ENCODE data around the gene ZNF638.
"Not testable (repeated sequence)": the region's sequence is repeated elsewhere in the genome, so short reads cannot be mapped to it uniquely, and the experiment has no call there.

The ZNF638 gene
- 381 to 418 reads per million in 2 donors for total RNA-seq

- peak; percentile 84 for DNase-seq
Observed at GRCh38 chr2:71331581-71332434, at the start of gene ZNF638. Gene ZNF638 (plus strand): TSS chr2:71331782. CDS start chr2:71348955, 17,173 bp downstream.

GRCh38 chr2:71281950-71282349 lies 49.6 kb upstream of the ZNF638 start:
- no peak for DNase-seq

GRCh38 chr2:71282493-71282892 lies 49.1 kb upstream of the ZNF638 start:
- no peak for DNase-seq

DNA sequence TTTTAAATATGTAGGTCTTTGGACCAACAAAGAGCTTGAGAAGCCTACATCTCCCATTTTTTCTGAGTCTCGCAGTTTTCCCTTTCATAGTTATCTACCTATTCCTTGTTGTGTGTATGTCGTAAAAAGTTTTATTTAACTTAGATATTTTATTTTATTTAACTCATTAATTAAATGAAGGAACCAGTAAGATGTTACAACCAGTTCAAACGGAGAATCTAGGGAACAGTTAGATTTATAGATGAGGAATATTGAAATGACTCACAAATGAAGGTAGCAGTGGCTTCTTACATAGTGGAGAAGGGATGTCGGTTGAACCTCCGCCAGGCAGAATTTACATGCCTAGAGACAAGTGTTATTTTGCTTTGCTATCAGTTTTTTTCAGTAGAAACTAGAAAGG lies 48.5 kb upstream of the ZNF638 start:
- no peak for DNase-seq

DNA sequence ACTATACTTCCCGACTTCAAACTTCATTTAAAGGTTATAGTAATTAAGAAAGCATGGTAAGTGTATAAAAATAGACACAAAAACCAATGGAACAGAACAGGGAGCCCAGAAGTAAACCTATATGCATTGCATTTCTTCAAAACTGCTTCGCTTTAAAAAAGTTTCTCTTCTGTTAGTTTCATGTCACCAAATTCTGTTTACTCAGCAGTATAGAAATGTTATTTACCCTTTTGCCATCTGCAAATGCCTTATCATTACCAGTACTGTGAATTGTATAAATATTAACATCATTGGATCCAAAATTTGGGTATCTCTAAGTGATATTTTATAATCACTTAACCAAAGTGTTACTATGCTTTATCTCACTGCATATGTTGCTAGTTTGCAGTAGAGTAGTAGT lies 45.9 kb upstream of the ZNF638 start:
- no peak for DNase-seq

- DNase-seq, result no peak
Observed at GRCh38 chr2:71291398-71291797, 40.2 kb upstream of the ZNF638 start.

DNA sequence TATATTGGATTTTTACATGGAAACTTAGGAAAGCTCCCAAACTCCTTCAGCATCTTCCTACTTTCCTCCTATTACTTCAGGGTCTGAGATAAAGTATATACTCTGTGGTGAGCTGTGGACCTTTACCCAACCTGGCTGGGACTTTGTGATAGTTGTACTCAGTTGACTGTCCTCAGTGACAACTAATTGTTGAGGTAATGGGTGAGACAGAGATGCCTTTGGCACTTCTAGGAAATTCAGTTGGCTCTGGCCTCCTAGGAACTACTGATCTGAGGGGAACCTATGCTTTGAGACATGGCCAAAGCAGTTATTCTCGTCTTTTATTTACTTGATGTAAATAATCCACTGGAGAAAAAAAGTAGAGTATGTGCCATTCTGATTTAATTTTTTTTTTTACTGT lies 39.4 kb upstream of the ZNF638 start:
- no peak for DNase-seq

DNA sequence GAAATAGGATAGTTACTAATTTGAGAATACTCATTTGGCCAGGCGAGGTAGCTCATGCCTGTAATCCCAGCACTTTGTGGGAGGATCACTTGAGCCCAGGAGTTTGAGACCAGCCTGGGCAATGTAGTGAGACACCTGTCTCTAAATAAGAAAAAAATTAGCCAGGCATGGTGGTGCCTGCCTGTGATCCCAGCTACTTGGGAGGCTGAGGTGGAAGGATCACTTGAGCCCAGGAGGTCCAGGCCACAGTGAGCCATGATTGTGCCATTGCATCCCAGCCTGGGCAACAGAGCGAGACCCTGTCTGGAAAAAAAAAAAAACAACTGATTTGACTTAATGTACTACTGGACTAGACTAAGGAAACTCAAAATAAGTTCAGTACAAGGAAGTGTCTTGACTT lies 32.7 kb upstream of the ZNF638 start:
- DNase-seq, result no peak

- DNase-seq, result no peak
Observed at GRCh38 chr2:71299507-71299906, 32.1 kb upstream of the ZNF638 start.

DNA sequence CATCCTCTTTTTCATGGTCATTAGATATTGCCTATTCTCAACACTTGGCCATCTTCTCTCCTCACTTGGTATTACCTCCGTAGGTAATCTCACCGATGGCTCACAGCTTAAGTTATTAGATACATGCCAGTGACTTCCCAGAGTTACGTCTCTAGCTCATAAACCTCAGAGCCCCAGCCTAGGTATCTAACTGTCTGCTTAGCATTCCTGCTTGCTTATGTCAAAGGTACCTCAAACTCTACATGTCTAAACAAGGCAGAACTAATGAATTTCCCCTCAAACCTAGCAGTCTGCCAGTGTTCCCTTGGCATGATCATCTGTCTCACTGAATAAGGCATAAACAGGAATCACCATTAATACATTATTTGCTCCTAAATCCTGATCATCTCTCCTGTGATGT lies 27.7 kb upstream of the ZNF638 start:
- no peak for DNase-seq

DNA sequence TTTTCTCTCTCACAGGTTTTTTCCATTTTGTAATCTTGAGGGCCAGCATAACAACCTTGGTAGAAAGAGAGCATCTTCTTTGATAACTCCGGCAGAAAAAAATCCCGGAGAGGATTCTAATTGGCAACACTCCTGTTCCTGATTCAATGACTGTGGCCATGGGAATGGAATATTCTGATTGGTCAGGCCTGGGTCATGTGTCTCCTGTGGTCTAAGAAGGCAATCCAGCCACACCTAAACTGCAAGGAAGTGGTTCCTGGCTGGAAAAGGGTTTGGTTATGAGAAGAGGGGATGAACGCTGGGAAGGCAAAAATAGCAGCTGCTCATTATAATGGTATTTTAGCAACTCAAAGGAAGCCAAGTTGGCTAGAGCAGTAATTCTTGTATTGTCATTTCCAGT lies 24.8 kb upstream of the ZNF638 start:
- DNase-seq, result no peak

GRCh38 chr2:71313016-71313766 lies 18.4 kb upstream of the ZNF638 start:
- no peak for DNase-seq

- no peak for DNase-seq
Observed at GRCh38 chr2:71317060-71317459, 14.5 kb upstream of the ZNF638 start.

DNA sequence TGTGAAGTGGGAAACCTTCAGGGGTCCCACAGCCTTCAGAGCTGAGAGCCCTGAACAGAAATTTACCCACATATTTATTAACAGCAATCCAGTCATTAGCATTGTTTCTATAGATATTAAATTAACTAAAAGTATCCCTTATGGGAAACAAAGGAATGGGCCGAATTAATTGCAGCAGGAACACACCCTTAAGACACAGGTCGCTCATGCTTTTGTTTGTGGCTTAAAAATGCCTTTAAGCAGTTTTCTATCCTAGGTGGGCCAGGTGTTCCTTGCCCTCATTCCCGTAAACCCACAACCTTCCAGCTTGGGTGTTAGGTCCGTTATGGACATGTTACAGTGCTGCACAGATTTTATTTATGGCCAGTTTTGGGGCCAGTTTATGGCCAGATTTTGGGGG lies 13.7 kb upstream of the ZNF638 start:
- not testable (repeated sequence) for DNase-seq

- DNase-seq, result no peak
Observed at GRCh38 chr2:71323386-71323785, 8.2 kb upstream of the ZNF638 start.

DNA sequence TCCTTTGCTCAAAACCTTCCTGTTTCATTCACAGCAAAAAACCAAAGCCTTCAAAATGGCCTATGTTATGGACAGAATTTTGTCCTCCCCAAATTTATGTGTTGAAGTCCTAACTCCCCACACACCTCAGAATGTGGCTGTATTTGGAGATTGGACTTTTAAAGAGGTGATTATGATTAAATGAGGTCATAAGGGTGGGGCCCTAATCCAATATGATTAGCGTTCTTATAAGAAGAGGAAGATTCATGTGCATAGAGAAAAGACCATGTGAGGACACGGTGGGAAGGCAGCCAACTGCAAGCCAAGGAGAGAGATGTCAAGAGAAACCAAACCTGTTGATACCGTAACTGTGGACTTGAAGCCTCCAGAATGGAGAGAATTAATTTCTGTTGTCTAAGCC lies 4.6 kb upstream of the ZNF638 start:
- no peak for DNase-seq

DNA sequence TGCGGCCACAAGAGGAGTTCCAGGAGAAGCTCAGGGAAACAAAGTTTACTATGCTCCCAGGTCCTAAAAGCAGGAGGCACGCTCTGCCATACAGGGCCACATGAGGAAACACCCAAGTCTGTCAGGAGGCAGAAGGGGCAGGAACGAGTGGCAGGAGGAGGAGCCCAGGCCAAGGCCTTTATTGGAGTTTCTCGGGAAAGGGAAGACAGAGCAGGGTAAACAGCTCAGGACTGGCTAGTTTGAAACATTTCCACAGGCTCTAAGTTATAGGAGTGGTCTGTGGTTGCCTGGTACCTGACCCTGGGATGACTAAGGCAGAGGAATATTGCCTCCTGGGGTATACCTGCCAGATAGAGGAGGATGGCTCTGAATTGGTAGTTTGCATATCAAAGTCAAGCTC lies 3.7 kb upstream of the ZNF638 start:
- DNase-seq, result no peak

DNA sequence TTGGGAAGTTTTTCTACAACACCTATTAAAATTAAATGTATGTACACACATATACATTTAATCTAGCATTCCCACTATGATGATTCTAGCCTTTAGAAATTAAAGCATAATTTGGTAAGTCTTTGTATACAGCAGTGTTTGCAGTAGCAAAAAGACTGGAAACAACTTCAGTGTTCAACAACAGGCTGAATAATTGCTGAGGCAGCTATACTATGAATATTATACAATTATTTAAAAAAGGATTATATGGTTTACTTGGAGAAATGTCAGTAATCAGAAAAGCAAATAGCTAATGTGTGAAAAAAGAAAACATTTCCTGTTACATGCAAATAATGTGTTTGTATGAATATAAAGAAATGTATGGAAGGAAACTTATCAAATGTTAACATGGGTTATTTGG lies 1.4 kb upstream of the ZNF638 start:
- DNase-seq, result no peak

DNA sequence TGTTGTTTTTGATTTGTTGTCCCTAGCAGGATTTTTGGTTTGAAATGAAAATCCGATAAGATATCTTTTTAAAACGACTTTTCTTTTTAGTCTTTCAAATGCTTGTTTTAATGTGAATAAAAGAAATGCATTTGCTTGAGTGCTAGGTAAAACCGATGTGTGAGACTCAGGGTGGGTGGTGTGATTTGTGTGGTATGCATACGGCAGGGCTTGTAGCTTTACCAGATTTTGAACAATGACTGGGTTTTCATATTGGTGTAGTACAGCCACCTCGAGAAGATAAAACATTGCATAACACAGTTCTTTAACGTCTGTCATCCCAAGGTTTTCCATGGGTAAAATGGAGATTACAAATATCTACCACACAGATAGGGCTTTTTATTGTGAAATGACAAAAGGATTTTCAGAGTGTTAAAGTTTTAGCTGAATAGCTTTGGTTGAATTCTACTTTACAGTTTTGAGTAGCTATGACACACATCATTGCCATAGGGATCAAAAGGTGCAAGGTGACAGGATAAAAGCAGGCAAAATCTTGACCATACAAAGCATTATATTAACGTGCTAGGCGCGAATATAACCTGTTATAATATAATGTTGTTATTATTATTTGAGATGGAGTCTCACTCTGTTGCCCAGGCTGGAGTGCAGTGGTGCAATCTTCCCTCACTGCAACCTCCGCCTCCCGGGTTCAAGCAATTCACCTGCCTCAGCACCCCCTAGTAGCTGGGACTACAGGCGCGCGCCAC lies 824 bp upstream of the ZNF638 start:
- no peak for DNase-seq

GRCh38 chr2:71331331-71331580 lies 326 bp upstream of the ZNF638 start:
- DNase-seq, result not testable (repeated sequence)

DNA sequence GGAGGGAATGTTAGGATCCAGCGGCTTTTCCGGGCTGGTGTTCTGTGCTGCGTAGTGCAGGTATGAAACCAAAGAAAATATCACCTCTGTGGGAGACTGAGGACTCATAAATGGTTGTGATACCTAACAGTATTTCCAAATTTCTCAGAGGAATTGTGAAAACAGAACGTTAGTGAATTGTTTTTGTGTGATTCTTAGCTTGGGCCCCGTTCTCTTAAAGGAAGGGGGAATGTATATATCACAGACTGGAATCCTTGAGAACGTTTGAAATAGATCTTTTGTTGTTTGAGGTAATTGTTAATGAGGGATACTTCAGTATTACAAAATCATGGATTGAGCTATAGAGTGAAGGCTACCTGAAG lies 834 bp downstream of the ZNF638 start:
- no peak for DNase-seq

DNA sequence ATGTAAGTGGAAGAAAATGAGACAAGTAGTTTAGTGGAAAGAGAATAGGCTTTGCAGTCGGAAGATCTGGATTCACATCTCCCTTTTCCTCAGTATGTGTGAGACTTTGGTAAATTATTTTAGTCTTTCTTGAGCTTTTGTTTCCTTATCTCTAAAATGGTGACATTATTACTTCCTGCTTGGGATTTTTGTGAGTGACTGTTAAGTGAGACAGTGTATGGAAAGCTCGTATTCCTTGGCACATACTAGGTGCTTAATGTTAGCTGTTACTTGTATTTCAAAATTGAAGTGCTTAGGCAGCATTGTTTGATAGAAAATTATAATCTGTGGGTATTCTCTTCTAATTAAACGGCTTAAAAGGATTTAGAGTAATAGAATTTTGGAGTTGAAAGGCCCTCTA lies 2.0 kb downstream of the ZNF638 start:
- no peak for DNase-seq

- DNase-seq, result no peak
Observed at GRCh38 chr2:71336384-71336783, 4.8 kb downstream of the ZNF638 start.

DNA sequence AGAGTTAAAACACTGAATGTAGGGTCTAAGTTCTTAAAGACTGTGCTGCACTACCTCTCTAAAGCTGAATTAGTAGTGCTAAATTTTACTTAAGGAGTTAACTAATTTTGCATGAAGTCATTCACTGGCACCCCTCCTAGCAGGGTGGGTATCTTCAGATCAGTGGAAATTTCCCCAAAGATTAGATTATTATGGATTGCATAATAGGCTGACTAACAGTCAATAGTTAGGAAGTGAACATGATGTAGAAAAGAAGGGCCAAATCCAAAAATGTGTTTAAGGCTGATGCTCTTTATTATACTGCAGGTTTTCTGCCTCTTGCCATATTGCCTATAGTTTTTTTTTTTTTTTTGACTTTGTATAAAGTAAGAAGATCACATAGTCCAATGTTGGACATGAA lies 5.2 kb downstream of the ZNF638 start:
- DNase-seq, result no peak
